HG02943 (cell line): Measurements from ENCODE around the gene E2F1.

Experiments used
- ATAC-seq: cut with Tn5 transposase; IDR thresholded peaks from one replicate; pipeline ENCODE4 v1.9.1; 2021; ENCODE audit warnings: mild to moderate bottlenecking, low read depth, moderate library complexity; ENCODE audit not compliant: unreplicated experiment

E2F1 gene

DNA sequence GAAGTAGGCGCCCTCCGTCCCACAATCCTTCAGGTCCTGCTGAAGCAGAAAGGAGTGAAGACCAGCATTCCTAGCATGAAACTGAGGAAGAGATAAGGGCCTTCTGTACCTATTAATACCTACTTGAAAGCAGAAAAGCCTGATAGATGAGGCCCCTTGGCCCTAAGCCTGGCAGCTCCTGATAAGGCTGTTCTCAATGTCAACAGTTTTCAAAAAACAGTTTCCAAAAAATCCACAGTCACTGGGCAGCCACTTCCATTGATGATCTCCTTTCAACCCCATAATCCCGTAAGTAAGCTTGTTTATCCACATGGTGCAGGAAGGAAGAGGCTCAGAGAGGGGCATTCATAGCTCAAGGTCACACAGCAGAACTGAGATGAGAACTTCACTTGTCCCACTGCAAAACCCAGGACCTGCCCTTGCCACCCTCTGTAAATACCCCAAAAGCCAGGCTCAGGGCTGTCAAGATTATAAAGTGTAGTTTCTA is 2.8 kb upstream of the E2F1 start:
- no peak for ATAC-seq

DNA sequence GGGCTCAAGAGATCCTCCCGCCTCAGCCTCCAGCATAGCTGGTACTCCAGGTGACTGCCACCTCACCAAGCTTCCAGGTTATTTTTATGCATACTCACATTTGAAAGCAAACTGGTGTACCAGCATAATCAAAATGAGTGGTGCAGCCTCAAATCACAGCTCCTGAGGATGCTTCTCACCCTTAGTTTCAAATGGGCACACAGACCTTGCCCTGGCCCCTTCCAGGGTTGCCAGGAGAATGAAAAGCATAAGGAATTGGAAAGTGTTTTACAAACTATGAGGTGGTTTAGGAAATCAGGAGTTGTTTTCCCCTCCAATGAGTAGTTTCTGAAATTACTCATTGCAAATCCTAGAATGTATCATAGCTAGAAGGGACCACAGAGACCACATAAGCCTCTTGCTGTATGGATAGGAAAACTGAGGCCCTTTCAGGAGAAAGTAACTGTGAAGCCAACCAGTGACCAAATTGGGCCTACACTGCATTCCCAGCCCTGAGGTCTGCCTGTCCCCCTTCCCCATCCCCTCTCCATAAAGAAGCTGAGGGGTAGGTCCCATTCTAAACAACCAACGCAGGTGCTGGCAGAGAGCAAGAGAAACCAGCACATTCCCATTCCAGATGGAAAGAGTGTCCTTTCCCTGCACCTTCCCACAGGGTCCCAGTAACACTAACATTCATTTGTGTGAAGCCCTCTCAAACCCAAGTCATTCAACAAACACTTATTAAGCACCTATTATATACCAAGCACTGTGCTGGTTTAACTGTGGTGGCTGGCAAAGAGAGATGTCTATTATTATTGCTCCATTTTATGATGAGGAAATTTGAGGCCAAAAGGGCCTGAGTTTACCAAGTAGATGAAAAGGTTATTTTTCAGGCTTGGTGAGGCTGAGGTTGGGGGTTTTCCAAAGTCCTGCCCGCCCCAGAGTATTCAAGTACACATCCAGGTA is 2.1 kb upstream of the E2F1 start:
- no peak for ATAC-seq

DNA sequence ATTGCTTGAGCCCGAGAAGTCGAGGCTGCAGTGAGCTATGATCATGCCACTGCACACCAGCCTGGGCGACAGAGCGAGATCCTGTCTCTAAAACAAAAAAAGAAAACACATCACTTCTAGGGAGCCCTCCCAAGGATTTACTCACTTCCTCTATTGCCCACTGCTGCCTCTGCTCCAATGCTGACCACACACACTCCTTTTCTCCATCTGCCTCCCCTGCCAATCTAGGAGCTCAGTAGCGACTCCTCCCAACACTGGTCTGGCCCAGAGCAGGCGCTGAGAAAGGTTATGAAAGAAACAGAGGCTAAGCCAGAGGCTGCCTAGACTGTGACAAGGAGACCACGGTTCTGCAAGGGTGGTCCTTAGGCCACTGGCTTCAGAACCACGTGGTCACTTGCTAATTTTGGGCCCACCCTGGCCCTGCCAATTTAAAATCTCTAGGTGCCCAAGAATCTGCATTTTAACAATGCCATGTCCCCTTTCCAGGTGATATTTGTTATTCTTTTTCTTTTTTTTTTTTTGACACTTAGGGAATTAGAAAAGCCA is 1.3 kb upstream of the E2F1 start:
- ATAC-seq: no peak

DNA sequence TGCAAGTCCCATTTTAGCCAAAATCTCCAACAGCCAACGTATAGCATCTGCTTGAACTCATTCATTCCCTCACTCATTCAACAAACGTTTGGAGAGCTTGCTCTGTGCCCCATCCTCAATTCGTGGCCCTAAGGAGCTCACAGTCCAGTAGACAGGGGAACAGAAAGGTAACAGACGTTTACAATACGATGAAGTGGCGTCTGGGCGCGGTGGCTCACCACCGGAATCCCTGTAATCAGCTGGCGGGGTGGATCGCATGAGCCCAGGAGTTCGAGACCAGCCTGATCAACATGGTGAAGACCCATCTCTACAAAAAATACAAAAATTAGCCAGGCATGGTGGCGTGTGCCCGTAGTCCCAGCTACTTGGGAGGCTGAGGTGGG is 790 bp upstream of the E2F1 start:
- no peak for ATAC-seq

DNA sequence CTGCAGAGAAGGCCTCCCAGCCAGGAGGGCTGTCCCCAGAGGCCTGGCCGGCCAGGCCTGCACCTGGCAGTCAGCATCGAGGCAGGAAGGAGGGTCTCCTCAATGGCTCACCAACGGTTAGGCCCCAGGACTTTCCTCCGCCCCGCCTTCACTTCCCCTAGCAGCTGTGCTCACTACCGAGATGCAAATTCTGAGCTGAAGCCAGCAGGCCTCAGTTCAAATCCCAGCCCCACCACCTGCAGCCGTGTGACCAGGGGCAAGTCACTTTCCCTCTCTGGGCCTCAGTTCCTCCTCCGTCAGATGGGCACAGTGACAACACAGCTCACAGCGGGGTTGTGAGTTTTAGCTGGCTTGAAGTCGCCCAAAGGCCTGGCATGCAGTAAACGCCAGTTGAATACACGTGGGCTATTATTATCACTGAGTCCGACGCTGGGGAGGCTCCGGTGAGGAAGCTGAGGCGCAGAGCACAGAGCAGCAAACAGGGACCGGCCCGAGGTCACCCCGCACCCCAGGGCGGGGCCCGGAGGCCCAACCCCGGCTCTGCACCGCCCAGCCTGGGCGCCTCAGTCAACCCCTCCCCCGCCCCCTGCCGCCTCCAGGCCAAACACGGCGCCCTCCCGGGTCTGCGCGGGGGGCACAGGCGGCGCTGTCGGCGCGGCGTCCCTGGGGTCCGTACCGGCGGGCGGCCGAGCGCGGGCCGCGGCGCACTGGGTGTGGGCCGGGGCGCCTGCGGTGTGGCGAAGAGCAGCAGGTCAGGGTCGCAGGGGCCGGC is 671 bp downstream of the E2F1 start:
- peak; percentile 45 for ATAC-seq

DNA sequence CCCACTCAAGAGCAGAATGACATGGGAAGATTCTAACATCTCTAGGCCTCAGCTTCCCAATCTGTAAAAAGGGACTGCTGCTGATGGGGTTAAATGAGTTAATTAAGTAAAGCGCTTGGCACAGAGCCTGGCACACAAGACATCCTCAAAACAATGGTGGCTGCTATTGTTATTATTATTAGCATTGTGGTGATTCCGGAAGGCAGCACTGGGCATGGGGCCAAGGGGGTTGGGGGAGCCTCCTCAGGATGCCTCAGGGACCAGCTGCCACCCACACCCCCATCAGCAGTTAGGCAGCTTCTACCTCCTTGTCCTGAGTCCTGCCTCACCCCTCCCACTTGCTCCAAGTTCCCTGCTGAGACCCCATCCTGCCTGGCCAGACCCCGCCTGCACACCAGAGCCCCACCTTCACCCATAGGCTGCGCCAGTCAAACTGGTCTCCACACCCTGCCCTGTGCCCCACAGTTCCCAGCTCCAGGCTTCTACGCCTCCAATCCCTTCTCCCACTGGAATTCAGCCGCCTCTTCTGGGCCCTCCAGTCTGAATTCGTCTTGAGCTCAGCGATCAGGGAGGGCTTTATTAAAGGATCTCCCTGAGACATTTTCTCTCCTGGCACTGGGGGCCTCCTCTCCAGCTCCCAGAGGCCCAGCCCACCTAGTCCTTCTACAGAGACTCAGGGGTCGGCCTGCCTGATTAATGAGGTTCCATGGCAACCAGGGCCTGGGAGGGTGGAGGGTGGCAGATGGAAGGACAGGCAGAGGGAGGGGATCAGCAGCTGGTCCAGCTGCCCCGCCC is 1.5 kb downstream of the E2F1 start:
- no peak for ATAC-seq

DNA sequence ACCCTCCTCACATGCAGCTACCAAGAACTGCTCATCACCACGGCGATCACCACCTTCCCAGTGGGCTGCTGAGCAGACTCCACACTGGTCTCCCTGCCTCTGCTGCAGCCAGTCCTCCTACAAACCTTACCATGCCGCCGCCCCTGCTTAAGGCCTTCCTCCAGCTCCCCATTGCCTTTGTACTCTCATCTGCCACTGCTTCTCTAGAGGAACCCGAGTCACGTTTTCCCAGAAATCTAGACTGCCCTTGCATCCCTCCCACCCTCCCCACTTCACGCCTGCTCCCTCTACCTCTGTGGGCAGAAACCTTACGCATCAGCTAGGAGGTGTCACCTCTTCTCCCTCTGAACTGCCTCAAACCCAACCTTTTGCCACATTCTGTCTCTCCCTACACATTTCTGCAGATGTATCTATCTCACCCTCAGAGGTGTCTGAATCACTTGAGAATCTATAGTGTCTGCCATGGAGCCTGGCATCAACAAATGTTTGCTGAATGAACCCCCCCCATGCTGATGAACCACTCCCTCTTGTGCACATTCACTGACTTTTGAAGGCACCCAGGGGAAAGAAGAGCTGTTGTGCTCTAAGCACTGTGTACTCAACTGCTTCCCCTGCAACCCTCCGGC is 4.3 kb downstream of the E2F1 start:
- ATAC-seq: no peak

DNA sequence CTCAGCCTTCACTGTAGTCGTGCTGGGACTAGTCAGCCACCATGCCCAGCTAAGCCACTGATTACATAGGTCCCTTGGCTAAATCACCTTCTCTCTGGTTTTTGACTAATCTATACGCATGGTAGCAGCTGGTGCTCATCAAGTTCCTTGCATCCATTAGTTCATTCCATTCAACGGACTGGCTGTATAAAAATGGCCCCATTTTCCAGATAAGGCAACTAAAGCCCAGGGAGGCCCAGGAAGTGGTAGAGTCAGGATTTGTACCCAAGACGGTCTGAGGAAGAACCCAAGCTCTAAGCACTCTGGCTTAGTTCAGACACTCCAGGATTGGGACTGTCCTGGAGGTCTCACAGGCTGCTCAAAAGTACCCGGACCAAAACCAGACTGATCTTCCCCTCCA is 4.9 kb downstream of the E2F1 start:
- ATAC-seq: no peak

DNA sequence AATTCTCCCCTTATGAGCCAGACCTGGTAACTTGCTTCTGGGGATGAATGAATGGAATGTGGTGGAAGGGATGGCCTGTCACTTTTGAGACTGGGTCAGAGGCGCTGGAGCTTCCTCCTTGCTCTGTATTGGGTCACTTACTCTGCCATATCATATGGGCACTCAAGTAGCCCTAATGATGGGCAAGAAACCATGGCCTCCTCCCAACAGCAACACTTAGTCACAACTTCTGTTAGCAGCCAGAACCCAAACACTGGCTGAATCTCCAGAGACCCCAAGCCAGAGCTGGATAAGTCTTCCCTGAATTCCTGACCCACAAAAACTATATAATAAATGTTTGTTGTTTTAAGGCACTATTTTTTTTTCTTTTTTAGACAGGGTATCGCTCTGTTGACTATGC is 5.5 kb downstream of the E2F1 start:
- no peak for ATAC-seq

DNA sequence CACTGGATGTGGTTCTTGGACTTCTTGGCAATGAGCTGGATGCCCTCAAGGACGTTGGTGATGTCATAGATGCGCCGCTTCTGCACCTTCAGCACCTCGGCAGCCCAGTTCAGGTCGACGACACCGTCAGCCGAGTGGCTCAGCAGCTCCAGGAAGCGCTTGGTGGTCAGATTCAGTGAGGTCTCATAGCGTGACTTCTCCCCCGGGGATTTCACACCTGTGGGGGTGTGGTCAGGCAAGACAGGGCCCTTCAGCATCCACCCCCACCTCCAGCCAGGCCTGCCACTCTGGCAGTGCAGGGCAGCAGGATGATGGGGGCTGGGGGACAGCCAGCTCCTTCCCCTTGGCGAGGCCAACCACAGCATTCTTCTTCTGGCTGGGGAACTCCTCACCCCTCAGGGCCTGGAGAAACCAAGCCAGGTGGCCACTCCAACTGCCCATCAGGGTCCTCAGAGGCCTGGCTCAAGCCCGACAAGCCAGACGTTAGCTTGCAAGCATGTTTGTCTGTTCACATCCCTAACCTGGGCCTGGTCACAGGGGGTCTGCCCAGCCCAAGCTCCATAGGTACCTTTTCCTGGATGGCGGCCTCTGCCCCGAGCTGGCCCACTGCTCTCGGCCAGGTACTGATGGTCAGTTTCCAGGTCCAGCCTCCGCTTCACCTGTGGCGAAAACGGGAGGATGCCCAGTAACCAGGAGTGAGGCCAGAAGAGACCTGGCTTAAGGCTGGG is 6.3 kb downstream of the E2F1 start:
- no peak for ATAC-seq

DNA sequence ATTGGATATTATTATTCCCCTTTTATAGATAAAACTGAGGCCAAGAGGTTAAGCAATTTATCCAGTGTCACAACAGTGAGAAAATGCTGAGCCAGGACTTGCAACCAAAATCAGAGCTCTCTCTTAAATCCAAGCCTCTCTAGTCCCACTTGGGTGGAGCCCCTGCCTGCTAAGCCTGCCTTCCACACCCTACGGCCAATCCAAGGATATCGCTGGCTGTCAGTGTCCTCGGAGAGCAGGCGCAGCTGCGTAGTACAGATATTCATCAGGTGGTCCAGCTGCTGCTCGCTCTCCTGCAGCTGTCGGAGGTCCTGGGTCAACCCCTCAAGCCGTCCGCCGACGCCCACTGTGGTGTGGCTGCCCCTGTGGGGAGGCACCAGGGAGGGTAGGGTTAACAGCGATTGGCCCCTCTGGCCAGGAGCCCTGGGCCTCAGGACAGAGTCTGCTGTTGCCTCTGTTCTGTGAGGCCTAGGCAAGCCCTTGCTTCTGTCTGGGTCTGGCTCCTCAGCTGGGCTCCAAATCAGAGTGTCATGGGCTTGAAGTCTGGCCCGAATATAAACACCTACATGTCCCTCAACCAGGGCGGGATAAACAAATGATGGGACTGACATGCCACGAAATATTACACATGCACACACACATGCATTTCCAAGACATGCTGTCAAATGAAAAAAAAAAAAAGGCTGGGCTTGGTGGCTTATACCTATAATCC is 8.0 kb downstream of the E2F1 start:
- ATAC-seq: no peak

DNA sequence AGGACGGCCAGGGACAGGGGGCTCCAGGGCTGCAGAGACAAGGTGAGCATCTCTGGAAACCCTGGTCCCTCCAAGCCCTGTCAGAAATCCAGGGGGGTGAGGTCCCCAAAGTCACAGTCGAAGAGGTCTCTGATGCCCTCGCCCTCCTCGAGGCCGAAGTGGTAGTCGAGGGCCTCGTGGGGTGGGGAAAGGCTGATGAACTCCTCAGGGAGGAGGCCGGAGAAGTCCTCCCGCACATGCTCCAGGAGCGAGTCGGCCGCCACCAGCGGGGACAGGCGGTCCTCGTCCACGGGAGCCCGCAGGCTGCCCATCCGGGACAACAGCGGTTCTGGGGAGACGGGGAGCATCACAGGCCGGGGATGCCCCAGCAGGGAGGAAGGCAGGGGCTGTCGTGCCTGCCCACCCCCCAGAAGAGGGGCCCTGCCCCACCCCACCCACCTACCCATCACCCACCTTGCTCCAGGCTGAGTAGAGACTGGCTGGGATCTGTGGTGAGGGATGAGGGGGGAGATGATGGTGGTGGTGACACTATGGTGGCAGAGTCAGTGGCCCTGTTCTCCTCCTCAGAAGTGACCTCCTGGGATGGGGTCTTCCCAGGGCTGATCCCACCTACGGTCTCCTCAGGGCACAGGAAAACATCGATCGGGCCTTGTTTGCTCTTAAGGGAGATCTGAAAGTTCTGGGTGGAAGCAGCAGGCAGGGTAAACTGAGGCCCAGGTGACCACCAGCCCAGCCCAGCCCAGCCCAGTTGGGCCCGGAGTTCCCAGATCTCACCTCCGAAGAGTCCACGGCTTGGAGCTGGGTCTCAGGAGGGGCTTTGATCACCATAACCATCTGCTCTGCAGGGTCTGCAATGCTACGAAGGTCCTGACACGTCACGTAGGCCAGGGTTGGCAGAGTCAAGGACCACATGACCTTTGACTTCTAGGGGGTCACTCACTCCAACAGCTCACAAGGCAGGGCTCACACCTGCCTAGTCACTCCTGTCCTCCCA is 9.2 kb downstream of the E2F1 start:
- ATAC-seq: no peak

DNA sequence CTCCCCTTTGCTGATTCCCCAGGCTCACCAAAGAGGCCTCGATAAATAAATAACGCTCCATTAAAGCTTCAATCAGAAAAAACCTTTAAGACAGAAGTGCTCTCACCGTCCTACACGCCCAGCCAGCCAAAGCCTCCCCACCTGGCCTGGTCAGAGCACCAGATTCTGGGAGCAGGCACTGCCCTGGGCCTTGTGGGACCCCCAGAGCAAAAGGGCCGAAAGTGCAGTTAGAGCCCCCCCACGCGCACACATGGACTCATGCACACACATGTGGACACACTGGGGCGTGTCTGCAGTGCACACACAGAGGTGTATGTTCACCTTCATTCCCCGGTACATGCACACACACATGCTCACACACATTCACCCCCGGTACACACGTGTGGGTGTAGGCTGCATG is 10.1 kb downstream of the E2F1 start:
- no peak for ATAC-seq

DNA sequence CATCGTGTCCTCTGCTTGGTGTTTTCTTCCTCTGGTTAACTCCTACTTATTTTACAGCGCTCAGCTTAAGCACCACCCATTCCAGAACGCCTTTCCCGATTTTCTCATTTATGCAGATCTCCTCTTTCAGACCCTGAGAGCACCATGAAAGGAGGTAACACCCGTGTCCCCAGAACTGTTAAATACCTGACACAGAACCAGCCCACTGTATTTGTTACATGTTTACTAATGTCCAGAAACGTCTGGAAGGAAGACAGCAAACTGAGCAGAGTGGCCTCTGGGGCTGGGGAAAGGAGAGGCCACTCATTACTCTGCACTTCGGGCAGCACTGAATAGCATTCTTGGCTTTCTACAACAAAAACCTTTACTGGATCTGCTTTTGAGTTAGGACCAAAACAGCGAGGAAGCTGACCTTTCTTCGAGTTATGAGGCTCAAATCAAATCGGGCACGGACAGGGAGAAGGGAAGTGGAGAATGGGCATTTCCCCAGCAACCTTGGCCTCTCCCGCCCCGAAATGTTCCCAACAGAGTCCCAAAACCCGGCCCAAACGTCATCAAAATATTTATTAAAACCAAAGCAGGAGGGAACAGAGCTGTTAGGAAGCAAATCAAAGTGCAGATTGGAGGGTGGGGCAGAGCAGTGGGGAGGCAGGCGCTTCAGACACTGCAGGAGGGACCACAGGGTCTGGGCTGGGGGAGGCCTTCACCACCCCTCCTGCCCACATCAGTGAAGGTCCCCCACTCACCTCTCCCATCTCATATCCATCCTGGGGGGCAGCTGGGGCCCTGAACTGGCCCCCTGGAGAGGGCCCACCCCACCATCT is 10.8 kb downstream of the E2F1 start:
- ATAC-seq: no peak

DNA sequence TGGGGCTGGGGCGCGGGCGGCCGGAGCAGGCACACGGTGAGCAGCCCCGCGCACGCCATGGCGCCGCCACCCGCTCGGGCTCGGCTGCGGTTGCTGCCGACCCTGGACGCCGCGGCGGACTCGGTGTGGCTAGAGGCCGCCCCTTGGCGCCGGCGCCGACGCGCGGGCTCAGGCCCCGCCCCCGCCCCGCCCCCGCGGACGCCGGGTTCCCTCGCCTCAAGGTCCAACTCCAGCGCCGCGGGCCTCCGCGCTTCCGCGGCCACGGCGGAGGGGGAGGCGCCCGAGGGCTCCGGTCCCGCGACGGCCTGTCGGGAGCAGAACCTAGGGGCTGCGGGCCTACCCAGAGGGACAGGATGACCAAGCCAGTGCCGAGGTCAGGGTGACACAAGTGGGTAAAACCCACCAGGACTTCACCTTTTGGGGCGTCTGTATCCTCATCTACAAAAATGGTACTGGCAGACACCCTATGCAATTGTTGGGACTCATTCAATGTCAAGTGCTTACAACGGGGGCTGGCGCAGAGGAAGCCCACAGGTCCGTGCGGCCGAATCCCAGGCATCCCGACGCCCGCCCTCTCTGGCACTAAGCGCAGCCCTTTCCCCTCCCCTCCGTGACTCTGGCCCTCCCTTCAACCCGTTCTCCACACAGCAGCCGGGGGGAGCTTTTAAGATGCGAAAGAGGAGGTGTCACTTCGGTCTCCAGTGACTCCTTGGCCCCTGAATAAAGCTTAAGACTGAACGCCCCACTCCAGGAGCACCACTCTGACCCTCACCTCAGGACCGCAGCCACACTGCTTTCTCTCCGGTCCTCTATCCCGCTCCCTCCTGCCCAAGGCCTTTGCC is 11.7 kb downstream of the E2F1 start, which contains the start of gene NECAB3:
Gene NECAB3 (minus strand): TSS at position 135 of the 842 bp plus-strand sequence. CDS start 76 bp downstream, at position 59.
- no peak for ATAC-seq
